Measurements from ENCODE around the gene ITSN1.

Gene ITSN1

GRCh38 chr21:33810766-33811165 lies 168.5 kb downstream of the ITSN1 start:
- DNase-seq (ENCODE audit: low read depth in 3 of 3) = no peak

GRCh38 chr21:33811167-33812010 lies 169.1 kb downstream of the ITSN1 start:
- no peak for DNase-seq (ENCODE audit: low read depth in 3 of 3)

- no peak for DNase-seq (ENCODE audit: low read depth in 3 of 3)
Observed at GRCh38 chr21:33813832-33814365, 171.6 kb downstream of the ITSN1 start.

- no peak for DNase-seq (ENCODE audit: low read depth in 3 of 3)
Observed at GRCh38 chr21:33815143-33815707, 172.9 kb downstream of the ITSN1 start.

- no peak for DNase-seq (ENCODE audit: low read depth in 3 of 3)
Observed at GRCh38 chr21:33816174-33816573, 173.9 kb downstream of the ITSN1 start.

- DNase-seq (ENCODE audit: low read depth in 3 of 3) = no peak
Observed at GRCh38 chr21:33817138-33817537, 174.8 kb downstream of the ITSN1 start.

GRCh38 chr21:33817663-33818451 lies 175.6 kb downstream of the ITSN1 start:
- no peak for DNase-seq (ENCODE audit: low read depth in 3 of 3)

- DNase-seq (ENCODE audit: low read depth in 3 of 3) = no peak
Observed at GRCh38 chr21:33820230-33820770, 178.0 kb downstream of the ITSN1 start.

- no peak for DNase-seq (ENCODE audit: low read depth in 3 of 3)
Observed at GRCh38 chr21:33820798-33821197, 178.5 kb downstream of the ITSN1 start.

GRCh38 chr21:33821503-33822322 lies 179.4 kb downstream of the ITSN1 start:
- DNase-seq (ENCODE audit: low read depth in 3 of 3) = no peak

GRCh38 chr21:33824156-33824941 lies 182.0 kb downstream of the ITSN1 start:
- no peak for DNase-seq (ENCODE audit: low read depth in 3 of 3)

GRCh38 chr21:33825419-33825818 lies 183.1 kb downstream of the ITSN1 start:
- no peak for DNase-seq (ENCODE audit: low read depth in 3 of 3)

GRCh38 chr21:33825915-33826314 lies 183.6 kb downstream of the ITSN1 start:
- no peak for DNase-seq (ENCODE audit: low read depth in 3 of 3)

GRCh38 chr21:33828083-33828482 lies 185.8 kb downstream of the ITSN1 start:
- no peak for DNase-seq (ENCODE audit: low read depth in 3 of 3)

- DNase-seq (ENCODE audit: low read depth in 3 of 3) = no peak
Observed at GRCh38 chr21:33828577-33828976, 186.3 kb downstream of the ITSN1 start.

- DNase-seq (ENCODE audit: low read depth in 3 of 3) = no peak
Observed at GRCh38 chr21:33829844-33830243, 187.5 kb downstream of the ITSN1 start.

- DNase-seq (ENCODE audit: low read depth in 3 of 3) = no peak
Observed at GRCh38 chr21:33831962-33832659, 189.8 kb downstream of the ITSN1 start.

GRCh38 chr21:33834801-33835500 lies 192.7 kb downstream of the ITSN1 start:
- no peak for DNase-seq (ENCODE audit: low read depth in 3 of 3)

- DNase-seq (ENCODE audit: low read depth in 3 of 3) = no peak
Observed at GRCh38 chr21:33835920-33836319, 193.6 kb downstream of the ITSN1 start.
